GF-D8 (cell line): Measurements from ENCODE around the gene POU6F2.
"Not testable (repeated sequence)": the region's sequence is repeated elsewhere in the genome, so short reads cannot be mapped to it uniquely, and the experiment has no call there.

Experiments
- DNase-seq: peaks from one replicate; lab custom pipeline; 2025; lab: John Stamatoyannopoulos, UW

POU6F2 gene

GRCh38 chr7:39001595-39001994, 23.9 kb downstream of the POU6F2 start:
- DNase-seq: no peak

DNA sequence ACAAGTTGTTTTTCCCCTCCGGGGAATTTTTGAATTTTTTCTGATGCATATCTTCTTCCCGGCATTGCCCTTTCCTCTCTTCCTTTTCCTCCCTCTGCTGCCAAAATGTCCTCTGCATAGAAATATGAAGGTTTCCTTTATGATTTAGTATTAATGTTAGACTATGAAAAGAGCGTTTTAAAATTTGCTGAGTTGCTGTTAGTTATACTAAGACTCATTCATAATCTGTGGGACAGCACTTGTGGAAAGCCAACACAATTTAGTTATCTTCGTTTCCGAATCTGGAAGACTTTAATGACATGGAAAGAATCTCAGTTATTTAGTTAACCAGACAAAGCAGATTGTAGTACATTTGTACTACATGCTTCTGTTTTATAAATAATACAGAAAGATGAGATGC, 25.0 kb downstream of the POU6F2 start:
- no peak for DNase-seq

- DNase-seq: no peak
These were observed 27.3 kb downstream of the POU6F2 start for GRCh38 chr7:39005036-39005435.

DNA sequence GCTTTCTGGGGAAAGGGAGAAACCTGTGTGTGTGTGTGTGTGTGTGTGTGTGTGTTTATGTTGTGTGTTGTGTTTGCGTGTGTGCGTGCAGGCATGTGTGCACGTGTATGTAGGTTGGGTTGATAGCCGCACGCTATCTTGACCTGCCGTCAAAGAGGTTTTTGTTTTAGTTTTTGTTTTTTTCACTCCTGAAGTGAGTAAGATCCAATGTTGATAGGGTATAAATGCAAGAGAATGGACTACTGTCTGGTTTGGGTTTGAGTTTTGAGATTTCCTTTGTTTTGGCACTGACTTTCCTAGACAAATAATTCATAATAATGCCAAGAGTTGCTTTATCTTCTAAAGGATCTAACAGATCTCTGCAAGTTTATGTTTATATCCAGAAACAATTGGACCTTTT, 27.8 kb downstream of the POU6F2 start:
- DNase-seq: no peak

DNA sequence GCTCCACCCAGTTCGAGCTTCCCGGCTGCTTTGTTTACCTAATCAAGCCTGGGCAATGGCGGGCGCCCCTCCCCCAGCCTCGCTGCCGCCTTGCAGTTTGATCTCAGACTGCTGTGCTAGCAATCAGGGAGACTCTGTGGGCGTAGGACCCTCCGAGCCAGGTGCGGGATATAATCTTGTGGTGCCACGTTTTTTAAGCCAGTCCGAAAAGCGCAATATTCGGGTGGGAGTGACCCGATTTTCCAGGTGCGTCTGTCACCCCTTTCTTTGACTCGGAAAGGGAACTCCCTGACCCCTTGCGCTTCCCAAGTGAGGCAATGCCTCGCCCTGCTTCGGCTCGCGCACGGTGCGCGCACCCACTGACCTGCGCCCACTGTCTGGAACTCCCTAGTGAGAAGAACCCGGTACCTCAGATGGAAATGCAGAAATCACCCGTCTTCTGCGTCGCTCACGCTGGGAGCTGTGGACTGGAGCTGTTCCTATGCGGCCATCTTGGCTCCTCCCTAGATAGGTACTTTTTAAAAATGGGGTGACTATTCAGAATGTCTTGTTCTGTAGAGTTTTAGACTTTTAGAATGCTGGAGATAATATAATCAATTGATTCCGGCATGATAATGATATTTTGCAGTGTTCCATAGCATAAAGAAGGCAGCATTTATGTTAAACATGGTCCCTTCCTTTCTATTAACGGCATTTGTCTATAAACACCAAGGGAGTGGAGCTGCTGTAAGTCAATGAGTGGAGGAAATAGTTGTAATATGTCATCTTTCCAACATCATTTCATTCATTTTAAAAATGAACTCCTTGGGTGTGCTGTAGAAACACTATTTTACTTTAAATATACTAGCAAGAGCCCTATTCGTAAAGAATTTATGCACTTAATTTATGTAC, 35.6 kb downstream of the POU6F2 start:
- DNase-seq: not testable (repeated sequence)

DNA sequence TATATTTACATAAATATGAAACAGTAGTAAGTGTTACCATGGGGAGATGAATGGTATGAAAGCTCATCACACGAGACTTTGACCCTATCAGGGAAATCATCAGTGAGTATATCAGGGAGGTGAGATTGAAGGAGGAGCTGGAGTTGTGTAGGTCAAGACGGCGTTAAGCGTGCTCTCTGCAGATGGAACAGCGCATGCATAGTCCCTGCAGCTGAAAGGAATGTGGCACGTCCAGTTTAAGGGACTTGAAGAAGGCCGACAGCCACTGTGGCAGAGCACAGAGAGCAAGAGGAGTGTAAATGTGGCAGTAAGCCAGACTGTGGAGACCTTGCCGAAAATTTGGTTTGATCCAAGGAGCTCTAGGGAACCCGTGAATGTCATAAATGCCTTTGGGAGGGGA, 38.9 kb downstream of the POU6F2 start:
- no peak for DNase-seq

DNA sequence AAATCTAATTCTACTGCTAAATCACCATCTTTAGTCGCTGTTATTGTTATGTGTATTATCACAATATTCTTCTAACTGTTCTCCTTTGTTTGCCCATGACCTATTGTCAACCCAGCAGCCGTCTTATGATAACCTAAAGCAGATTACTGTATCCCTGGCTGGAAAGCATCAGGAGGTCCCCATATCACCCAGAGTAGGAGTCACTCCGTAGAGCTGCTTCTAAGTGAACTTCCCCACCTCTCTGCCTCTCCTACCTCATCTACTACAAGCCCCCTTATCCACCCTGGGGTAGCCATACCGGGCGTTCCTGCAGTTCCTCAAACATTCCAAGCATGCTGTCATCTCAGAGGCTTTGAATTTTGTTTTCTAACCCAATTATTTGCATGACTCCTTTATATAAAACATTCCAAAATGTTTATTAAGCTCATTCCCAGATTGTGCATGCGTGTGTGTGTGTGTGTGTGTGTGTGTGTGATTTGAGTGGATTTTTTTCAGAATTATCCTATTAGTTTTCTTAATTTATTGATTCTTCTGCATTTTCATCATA, 39.7 kb downstream of the POU6F2 start:
- DNase-seq: no peak

- no peak for DNase-seq
These were observed 45.1 kb downstream of the POU6F2 start for GRCh38 chr7:39022796-39023195.

DNA sequence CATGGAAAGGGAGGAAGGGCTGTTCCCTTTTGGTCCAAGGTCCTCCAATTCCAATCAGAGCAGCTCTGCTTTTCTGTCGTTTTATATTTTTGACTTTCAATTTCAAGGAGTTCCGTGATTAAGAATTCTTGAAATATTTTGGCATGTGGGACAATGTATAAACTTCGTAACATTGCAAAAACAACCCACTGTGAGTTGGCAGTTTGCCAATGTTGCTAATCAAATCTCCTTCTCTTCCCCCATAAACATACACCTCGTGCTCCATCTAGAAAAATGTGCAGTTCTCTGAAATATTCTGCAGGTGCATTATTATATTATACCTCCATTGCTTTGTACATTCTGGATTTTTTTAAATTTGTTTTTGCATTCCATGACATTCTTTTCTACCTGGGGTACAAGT, 49.8 kb downstream of the POU6F2 start:
- no peak for DNase-seq

DNA sequence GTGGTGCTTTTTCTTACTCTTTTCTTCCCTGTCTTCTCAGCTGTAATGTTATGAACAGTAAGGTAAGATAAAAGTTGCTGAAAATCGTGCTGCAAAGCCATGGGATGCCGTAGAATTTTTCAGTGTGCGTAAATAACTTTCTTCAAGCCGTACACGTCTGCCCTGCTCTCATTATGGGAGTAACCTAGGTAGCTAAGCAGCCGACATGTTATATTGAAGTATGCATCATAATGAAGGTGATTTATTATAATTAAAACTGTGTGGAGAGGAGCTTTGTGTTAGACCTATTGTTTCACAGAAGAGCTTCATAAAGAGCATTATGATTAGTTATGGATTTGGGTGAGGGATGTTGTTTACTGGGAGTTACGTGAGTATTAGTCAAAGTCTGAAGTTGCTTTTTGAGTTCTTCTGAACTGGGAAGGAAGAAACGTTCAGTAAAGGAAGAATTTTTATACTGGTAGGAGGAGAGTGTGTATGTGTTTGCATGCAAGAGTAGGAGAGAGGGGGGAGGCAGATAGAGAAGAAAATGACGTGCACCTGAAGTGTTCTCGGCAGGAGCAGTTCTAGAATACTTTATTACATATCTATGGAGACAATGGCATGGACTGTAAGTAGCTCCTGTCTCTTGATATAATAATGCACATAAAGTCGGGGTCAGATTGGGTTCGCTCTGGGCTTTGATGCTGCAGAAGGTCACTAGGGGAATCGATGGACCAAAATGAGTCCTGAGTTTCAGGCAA, 56.3 kb downstream of the POU6F2 start:
- DNase-seq: no peak

DNA sequence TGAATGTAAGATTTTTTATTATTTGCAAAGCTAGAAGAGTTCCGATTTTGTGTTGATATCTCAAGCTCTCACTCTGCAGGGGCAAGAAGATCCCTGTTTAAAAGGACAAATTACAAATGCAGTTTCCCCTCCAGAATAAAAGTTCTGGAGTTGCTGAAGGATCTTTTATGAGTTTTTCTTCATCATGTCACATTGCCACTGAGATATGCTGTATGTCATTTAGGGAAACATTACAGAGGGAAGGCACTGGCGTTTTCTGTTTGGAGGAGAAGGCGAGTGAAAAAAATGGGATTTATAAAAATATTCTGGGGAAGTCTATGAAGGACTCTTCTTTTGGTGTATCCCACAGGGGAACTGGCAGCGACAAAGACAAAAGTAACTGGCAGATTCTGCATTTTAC, 57.4 kb downstream of the POU6F2 start:
- DNase-seq: no peak

GRCh38 chr7:39035903-39036302, 58.2 kb downstream of the POU6F2 start:
- DNase-seq: no peak

GRCh38 chr7:39042670-39043069, 65.0 kb downstream of the POU6F2 start:
- DNase-seq: no peak

GRCh38 chr7:39043531-39043930, 65.8 kb downstream of the POU6F2 start:
- DNase-seq: no peak

DNA sequence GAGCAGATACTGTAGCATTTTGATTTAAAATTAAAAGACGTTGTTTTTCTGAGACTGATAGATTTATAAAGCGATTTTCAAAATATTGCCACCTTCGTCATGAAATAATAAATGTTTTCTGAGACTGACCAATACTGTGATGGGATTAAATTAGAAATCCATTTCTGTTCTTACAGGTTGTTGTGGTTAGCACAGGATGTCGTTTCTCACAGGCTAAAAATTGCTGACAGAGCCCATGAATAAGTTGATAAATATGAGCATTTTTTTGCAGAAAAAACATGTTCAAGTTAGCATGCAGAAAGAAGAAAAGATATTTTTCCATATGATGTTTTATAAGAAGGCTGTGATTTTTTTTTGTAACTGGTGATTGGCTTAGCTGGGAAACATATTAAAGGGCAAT, 66.8 kb downstream of the POU6F2 start:
- DNase-seq: no peak

DNA sequence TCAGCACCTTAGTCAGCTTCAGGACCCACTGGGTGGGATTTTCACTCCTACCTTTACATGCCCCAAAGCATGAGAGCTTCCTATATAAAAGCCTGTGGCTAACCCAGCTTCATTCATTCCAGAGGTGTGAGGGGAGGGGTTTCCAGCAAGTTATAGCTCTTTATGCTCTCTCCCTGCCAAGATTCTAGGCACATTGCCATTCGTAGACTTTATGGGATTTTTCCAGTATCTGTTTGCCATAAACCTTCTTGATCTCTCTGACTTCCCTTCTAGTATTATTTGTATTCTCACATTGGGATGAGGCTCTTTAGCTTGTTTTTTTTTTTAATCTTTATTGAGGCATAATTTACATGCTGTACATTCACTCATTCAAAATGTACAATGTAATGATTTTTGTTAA, 67.5 kb downstream of the POU6F2 start:
- DNase-seq: no peak

DNA sequence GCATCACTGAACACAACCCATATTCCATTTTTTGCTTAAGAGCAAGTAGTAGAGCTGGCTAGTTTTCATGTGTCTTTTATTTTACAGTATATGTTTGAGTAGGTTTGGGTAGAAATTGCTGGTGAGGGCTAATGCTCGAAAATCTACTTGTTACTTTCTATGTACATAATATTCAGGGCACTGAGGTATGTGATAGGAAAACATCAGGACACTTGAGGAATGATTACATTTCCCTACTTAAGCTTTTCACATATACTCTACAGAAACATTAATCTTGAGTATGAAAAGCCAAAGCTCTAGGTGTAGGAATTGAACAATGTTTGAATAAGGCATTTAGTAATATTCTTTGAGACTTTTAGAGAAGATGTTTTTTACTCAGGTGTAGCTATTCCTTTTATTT, 73.6 kb downstream of the POU6F2 start:
- no peak for DNase-seq

DNA sequence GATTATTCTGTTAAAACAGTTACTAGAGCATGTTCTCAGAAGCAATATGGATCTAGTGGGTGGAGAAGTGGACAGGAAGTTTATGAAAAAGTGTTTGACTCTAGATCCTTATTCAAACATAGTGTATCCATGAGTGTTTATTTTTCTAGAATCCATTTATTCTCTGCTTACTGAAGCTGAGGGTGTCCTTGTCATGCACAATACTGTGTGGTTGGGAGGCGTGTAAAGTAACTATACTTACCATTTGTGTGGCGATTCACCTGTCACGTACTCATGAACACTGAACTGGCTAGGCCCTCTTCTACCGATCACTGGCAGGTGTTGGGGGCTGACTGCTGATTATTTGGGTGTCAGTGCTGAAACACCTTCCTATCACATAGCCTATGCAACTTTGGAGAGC, 74.0 kb downstream of the POU6F2 start:
- DNase-seq: no peak

DNA sequence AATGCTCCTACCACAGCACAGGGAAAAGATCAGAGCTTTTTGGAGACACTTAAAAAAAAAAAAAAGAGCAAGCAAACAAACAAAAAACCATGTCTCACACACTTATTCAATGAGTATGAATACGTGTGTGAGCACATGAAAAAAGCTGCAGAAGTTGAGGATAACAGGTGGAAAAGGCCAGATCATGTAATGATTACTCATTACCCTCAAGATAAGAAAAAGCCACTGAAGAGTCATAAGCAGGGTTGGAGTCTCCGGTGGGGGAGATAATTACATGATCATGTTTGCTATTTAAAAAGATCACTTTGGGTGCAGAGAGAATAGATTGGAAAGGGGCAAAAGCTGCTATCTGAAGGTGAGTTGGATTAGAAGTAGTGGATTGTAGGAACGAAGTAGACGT, 77.0 kb downstream of the POU6F2 start:
- no peak for DNase-seq

GRCh38 chr7:39056153-39056552, 78.4 kb downstream of the POU6F2 start:
- no peak for DNase-seq

DNA sequence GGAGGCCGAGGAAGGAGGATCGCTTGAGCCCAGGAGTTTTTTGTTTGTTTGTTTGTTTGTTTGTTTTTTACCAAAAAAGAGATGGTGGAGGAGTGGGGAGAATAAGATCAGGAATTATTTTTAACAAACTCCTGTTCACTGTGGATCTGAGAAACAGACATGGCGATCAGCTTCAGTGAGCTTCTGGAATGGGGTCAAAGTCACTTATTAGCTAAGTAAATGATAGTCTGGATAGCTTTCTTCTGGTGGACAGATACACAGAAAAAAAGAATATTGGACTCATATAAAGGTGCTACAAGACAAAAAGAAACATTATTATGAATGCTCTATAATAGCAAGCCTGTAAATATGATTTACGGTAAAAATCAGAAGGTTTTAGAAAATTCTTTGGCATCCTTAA, 85.1 kb downstream of the POU6F2 start:
- no peak for DNase-seq

GRCh38 chr7:39069031-39069430, 91.3 kb downstream of the POU6F2 start:
- DNase-seq: no peak
